ENCODE measurements around the gene NRXN3. TPM values are rescaled to one million over a fixed set of nuclear protein-coding genes. Genes with fewer than 3 reads are reported as not detected.

Gene NRXN3
- total and polyA plus RNA-seq, 8 donors, result 1.3 to 7.6 (median 1.5) TPM

DNA sequence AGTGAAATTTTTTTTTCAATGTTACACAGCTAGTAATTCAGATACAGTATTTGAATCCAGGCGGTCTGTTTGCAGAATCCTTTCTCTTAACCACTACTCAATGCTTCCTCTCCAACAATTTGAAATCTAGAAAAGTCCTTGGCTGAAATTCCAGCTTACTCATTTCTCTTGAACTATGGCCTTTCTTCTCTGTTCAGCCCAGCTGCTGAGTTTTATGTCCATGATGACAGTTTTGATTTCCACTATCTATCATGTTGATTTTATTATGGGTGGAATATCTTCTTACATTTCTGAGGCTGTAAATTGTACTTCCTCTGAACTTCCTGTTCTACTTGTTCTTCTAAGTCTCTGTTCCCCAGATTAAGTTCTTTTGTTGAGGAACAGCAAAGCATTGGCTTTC, 1725.8 kb downstream of the NRXN3 start:
- H3K9me3 ChIP-seq, result no peaks in the 10 kb centered on the region
- H3K4me3 ChIP-seq, result no peak overlapping the region
- H3K27ac ChIP-seq, result no peak overlapping the region
- intact Hi-C loops (cut with DNase I), result no loop called here
- TF ChIP-seq, protein P1, sequence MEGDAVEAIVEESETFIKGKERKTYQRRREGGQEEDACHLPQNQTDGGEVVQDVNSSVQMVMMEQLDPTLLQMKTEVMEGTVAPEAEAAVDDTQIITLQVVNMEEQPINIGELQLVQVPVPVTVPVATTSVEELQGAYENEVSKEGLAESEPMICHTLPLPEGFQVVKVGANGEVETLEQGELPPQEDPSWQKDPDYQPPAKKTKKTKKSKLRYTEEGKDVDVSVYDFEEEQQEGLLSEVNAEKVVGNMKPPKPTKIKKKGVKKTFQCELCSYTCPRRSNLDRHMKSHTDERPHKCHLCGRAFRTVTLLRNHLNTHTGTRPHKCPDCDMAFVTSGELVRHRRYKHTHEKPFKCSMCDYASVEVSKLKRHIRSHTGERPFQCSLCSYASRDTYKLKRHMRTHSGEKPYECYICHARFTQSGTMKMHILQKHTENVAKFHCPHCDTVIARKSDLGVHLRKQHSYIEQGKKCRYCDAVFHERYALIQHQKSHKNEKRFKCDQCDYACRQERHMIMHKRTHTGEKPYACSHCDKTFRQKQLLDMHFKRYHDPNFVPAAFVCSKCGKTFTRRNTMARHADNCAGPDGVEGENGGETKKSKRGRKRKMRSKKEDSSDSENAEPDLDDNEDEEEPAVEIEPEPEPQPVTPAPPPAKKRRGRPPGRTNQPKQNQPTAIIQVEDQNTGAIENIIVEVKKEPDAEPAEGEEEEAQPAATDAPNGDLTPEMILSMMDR (IDR thresholded peaks at IDR 0.05), result no peak
- no peaks in the 10 kb centered on the region for H3K36me3 ChIP-seq
- ATAC-seq (no peak), DNase-seq (no peak)
- no peaks in the 10 kb centered on the region for H3K4me1 ChIP-seq
- no peaks in the 10 kb centered on the region for H3K27me3 ChIP-seq

DNA sequence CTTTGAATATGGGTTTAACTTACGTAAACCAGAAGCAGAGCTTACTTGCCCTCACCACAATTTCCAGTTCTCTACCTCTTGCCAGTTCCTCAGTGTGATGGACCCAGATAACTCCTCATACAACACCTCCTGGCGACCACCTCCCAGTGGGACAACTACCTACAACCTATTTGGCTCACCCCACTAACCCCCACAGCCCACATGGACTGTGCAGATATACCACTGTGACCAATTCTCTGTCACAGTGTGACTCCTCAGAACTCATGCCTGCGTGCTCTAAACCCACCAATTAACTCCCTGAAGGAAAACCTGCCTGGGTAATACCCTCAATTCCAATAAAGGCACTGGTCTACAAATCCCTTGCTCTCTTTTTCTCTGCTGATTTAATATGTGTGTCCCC, 1729.4 kb downstream of the NRXN3 start:
- Histone ChIP-seq H3K27me3 (no peaks in the 10 kb centered on the region), H3K36me3 (no peaks in the 10 kb centered on the region), H3K9me3 (no peaks in the 10 kb centered on the region), H3K4me1 (no peaks in the 10 kb centered on the region), H3K27ac (no peak overlapping the region), H3K4me3 (no peak overlapping the region)
- TF ChIP-seq, protein P1 (IDR thresholded peaks at IDR 0.05), result no peak
- intact Hi-C loops (cut with DNase I), result no loop called here
- DNase-seq (no peak), ATAC-seq (no peak)

DNA sequence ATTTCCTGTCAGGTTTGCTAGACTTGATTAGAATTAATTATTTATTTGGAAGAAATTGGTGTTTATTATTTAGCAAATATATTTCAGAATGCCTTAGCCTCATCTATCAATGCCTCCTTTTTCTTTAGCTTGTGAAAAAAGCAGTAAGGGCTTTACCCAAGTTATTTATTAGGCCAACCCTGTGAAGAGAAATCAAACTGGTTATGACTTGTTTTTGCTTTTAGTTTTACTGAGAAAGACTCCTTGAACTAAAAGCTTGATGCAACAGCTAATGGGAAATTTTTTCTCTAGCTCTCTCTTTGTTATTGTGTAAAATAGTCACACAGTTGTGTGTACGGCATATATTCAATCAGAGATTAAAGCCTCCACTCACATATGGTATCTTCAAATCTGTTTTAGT, 1734.3 kb downstream of the NRXN3 start:
- TF ChIP-seq, protein P1 (IDR thresholded peaks at IDR 0.05), result no peak
- DNase-seq (no peak), ATAC-seq (no peak)
- Histone ChIP-seq H3K9me3 (no peaks in the 10 kb centered on the region), H3K4me1 (no peaks in the 10 kb centered on the region), H3K4me3 (no peak overlapping the region), H3K27ac (no peak overlapping the region), H3K27me3 (no peaks in the 10 kb centered on the region), H3K36me3 (no peaks in the 10 kb centered on the region)
- intact Hi-C loops (cut with DNase I), result no loop called here

DNA sequence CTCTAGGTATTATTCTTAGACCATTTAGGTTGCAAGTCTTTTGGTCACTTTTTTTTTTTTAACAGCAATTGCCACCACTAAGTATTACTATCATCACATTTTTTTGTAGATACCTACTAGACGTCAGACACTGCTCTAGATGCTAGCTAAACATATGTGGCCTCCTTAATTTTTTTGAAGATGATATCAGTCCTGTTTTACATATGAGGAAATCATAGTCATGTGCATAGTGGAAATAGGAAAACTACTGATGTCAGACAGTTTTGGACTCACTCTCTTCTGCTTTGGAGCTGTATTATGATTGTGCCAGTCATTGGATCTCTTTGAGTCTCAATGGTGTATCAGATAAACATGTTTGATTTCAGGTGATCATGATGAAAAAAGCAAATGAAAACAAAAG, 1736.8 kb downstream of the NRXN3 start:
- no peaks in the 10 kb centered on the region for H3K4me1 ChIP-seq
- H3K4me3 ChIP-seq, result no peak overlapping the region
- ATAC-seq, result no peak
- H3K27ac ChIP-seq, result no peak overlapping the region
- DNase-seq, result no peak
- no peaks in the 10 kb centered on the region for H3K27me3 ChIP-seq
- no peaks in the 10 kb centered on the region for H3K9me3 ChIP-seq
- H3K36me3 ChIP-seq, result no peaks in the 10 kb centered on the region
- TF ChIP-seq, protein P1 (IDR thresholded peaks at IDR 0.05), result no peak
- intact Hi-C loops (cut with DNase I), result no loop called here

DNA sequence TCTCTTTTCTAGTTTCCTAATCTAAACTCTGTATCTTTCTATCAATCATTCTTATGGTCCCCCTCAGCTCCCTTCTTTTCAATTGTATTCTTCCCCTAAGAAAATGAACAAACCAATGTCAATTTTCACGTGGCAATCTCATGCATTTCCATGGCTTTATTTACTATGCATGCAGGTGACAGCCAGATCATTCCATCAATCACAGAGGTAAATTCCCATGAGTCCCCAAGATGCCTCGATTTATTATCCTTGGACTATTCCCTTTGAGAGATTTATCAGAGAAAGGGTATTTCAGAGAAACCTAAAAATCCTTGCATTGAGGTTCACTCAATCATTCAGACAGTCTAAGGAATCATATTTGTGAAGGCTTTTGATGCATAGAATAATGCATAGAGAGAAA, 1739.9 kb downstream of the NRXN3 start:
- Histone ChIP-seq H3K27ac (no peak overlapping the region), H3K27me3 (no peaks in the 10 kb centered on the region), H3K4me1 (no peaks in the 10 kb centered on the region), H3K4me3 (no peak overlapping the region), H3K36me3 (no peaks in the 10 kb centered on the region), H3K9me3 (no peaks in the 10 kb centered on the region)
- intact Hi-C loops (cut with DNase I), result no loop called here
- ATAC-seq, result no peak
- DNase-seq, result no peak
- TF ChIP-seq, protein P1 (IDR thresholded peaks at IDR 0.05), result no peak

All from left lung (tissue), 10 donors.